HepG2 (cell line): Measurements from ENCODE around the gene G6PC3. TPM values are rescaled to one million over a fixed set of nuclear protein-coding genes. Genes with fewer than 3 reads are reported as not detected.

Source experiments
- AGO2 ChIP-seq: fragments of 200-400 bp; formaldehyde crosslinking; optimal IDR thresholded peaks from 2 replicates; pipeline ENCODE3; 2017; ENCODE audit warnings: mild to moderate bottlenecking, low read depth, low read length, moderate library complexity
- BHLHE40 ChIP-seq: IDR thresholded peaks from 2 replicates; pipeline ENCODE4 v1.6.1; 2011; ENCODE audit warnings: low read length, improper control_type of control experiment
- CAMTA2 ChIP-seq: sonication (generic); formaldehyde crosslinking; IDR thresholded peaks from 2 replicates; pipeline ENCODE4 v1.4.0; 2020; ENCODE audit warnings: mild to moderate bottlenecking, missing genetic modification reagents, borderline replicate concordance
- FOXP4 ChIP-seq: sonication (generic); formaldehyde crosslinking; IDR thresholded peaks from 2 replicates; pipeline ENCODE4 v1.4.0; 2020; ENCODE audit warnings: missing genetic modification reagents
- KDM2A ChIP-seq: sonication (generic); formaldehyde crosslinking; IDR thresholded peaks from 2 replicates; pipeline ENCODE4 v1.4.0; 2020; ENCODE audit warnings: low read depth, missing genetic modification reagents, borderline replicate concordance
- MTERF4 ChIP-seq: sonication (generic); formaldehyde crosslinking; IDR thresholded peaks from 2 replicates; pipeline ENCODE4 v1.8.0; 2023; ENCODE audit warnings: mild to moderate bottlenecking, missing genetic modification reagents
- NR2C2 ChIP-seq: sonication (generic); formaldehyde crosslinking; IDR thresholded peaks from 2 replicates; pipeline ENCODE4 v1.4.0; 2020; ENCODE audit warnings: missing genetic modification reagents, mild to moderate bottlenecking, moderate library complexity, borderline replicate concordance
- NRL ChIP-seq: sonication (generic); formaldehyde crosslinking; IDR thresholded peaks from 2 replicates; pipeline ENCODE4 v1.5.0; 2020; ENCODE audit warnings: missing genetic modification reagents, mild to moderate bottlenecking, moderate library complexity, borderline replicate concordance
- RNF2 ChIP-seq: fragments of 450-650 bp; conservative IDR thresholded peaks from 2 replicates; pipeline ENCODE4 v1.6.1; 2016; ENCODE audit warnings: low read depth
- TARDBP ChIP-seq: sonication (generic); formaldehyde crosslinking; IDR thresholded peaks from 2 replicates; pipeline ENCODE4 v1.8.0; 2022; ENCODE audit warnings: mild to moderate bottlenecking, missing genetic modification reagents
- ZBTB37 ChIP-seq: sonication (generic); formaldehyde crosslinking; IDR thresholded peaks from 2 replicates; pipeline ENCODE4 v1.4.0; 2020; ENCODE audit warnings: mild to moderate bottlenecking, missing genetic modification reagents
- ZNF253 ChIP-seq: sonication (generic); formaldehyde crosslinking; IDR thresholded peaks from 2 replicates; pipeline ENCODE4 v1.8.0; 2022; ENCODE audit warnings: mild to moderate bottlenecking, missing genetic modification reagents, borderline replicate concordance
- ZNF367 ChIP-seq: sonication (generic); formaldehyde crosslinking; IDR thresholded peaks from 2 replicates; pipeline ENCODE4 v1.4.0; 2020; ENCODE audit warnings: missing genetic modification reagents, borderline replicate concordance
- ZNF687 ChIP-seq: sonication (generic); formaldehyde crosslinking; IDR thresholded peaks from 2 replicates; pipeline ENCODE4 v1.5.1; 2020; ENCODE audit warnings: mild to moderate bottlenecking, missing genetic modification reagents, moderate library complexity
- ZSCAN25 ChIP-seq: sonication (generic); formaldehyde crosslinking; IDR thresholded peaks from 2 replicates; pipeline ENCODE4 v1.8.0; 2022; ENCODE audit warnings: mild to moderate bottlenecking, missing genetic modification reagents
- polyA plus RNA-seq, 8 experiments: library from polyadenylated mRNA; depleted of rRNA in 3 of 8; stranded (reverse) in 7 of 8; unstranded in 1 of 8; fragments of >200 nt; fragmentation: Illumina TruSeq in 4 of 8; extraction: Trizol in 4 of 8; gene quantifications; 2 replicates each; pipeline versions ENCODE4 v1.2.1 to v1.2.3, GENCODE V29; 2011 to 2016; ENCODE audit warnings: low read depth in 4 of 8, missing spikeins in 1 of 8, mixed read lengths in 1 of 8; ENCODE audit not compliant: insufficient read depth in 1 of 8
- total RNA-seq, 5 experiments: library from RNA; depleted of rRNA; stranded (reverse); fragments of >200 nt; fragmentation: Illumina TruSeq; extraction: Trizol; gene quantifications; 2 replicates each; pipeline ENCODE4 v1.2.3, GENCODE V29; 2016; ENCODE audit warnings: low read depth in 1 of 5
- TF ChIP-seq, protein P1 (sequence below): sonication (generic); formaldehyde crosslinking; IDR thresholded peaks from 2 replicates; pipeline ENCODE4 v1.5.0; 2020; ENCODE audit warnings: mild to moderate bottlenecking, missing genetic modification reagents
- TF ChIP-seq, protein P2 (sequence below): sonication (generic); formaldehyde crosslinking; IDR thresholded peaks from 2 replicates; pipeline ENCODE4 v1.4.0; 2020; ENCODE audit warnings: mild to moderate bottlenecking, missing genetic modification reagents

The G6PC3 gene
- total and polyA plus RNA-seq, 2 of the 13 experiments (the other 11 are each of a cell fraction or from before 2014, with no cell fraction given): 38.5 to 75.8 TPM

GRCh38 chr17:44097110-44097958 is 26.8 kb downstream of the G6PC3 start (continued):
- TF ChIP-seq FOXP4 (CRISPR knock-in tag) (no peak), CAMTA2 (CRISPR knock-in tag) (no peak), KDM2A (peak; percentile 20; the same call in 1 of the 2 replicates), ZNF687 (CRISPR knock-in tag) (peak; percentile 92), ZNF253 (no peak), NRL (CRISPR knock-in tag) (peak; percentile 20; the same call in 1 of the 2 replicates), ZBTB37 (CRISPR knock-in tag) (peak; percentile 42; the same call in 1 of the 2 replicates), BHLHE40 (no peak), RNF2 (no peak), NR2C2 (CRISPR knock-in tag) (no peak), AGO2 (peak; percentile 41), TARDBP (no peak), MTERF4 (CRISPR knock-in tag) (0 out of 2 replicates have a peak, but pooled peaks have one; percentile 41), ZSCAN25 (CRISPR knock-in tag) (no peak), ZNF367 (no peak)
- TF ChIP-seq, protein P1, sequence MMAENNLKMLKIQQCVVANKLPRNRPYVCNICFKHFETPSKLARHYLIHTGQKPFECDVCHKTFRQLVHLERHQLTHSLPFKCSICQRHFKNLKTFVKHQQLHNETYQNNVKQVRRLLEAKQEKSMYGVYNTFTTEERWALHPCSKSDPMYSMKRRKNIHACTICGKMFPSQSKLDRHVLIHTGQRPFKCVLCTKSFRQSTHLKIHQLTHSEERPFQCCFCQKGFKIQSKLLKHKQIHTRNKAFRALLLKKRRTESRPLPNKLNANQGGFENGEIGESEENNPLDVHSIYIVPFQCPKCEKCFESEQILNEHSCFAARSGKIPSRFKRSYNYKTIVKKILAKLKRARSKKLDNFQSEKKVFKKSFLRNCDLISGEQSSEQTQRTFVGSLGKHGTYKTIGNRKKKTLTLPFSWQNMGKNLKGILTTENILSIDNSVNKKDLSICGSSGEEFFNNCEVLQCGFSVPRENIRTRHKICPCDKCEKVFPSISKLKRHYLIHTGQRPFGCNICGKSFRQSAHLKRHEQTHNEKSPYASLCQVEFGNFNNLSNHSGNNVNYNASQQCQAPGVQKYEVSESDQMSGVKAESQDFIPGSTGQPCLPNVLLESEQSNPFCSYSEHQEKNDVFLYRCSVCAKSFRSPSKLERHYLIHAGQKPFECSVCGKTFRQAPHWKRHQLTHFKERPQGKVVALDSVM (CRISPR knock-in tag): no peak
- TF ChIP-seq, protein P2, sequence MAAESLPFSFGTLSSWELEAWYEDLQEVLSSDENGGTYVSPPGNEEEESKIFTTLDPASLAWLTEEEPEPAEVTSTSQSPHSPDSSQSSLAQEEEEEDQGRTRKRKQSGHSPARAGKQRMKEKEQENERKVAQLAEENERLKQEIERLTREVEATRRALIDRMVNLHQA (CRISPR knock-in tag): no peak
